D341Med (cell line): ENCODE data around the gene STYK1.
"Not testable (repeated sequence)": the region's sequence is repeated elsewhere in the genome, so short reads cannot be mapped to it uniquely, and the experiment has no call there.

ENCODE experiments used
- DNase-seq: peaks from one replicate; pipeline ENCODE4 v3.0.0; 2012; ENCODE audit warnings: low spot score

The STYK1 gene

GRCh38 chr12:10620078-10620779, 53.6 kb downstream of the STYK1 start:
- DNase-seq, result no peak

- no peak for DNase-seq
Observed at GRCh38 chr12:10618338-10618987, 55.4 kb downstream of the STYK1 start.

- no peak for DNase-seq
Observed at GRCh38 chr12:10617863-10618262, 56.0 kb downstream of the STYK1 start.

- no peak for DNase-seq
Observed at GRCh38 chr12:10615532-10615931, 58.3 kb downstream of the STYK1 start.

- DNase-seq, result no peak
Observed at GRCh38 chr12:10614056-10614370, 59.8 kb downstream of the STYK1 start.

GRCh38 chr12:10613349-10614055, 60.4 kb downstream of the STYK1 start, which contains the start of gene MAGOHB:
MAGOHB (minus strand) TSS chr12:10613609; CDS start chr12:10613532, 77 bp downstream.
- DNase-seq, result peak; percentile 93

- no peak for DNase-seq
Observed at GRCh38 chr12:10612984-10613348, 60.9 kb downstream of the STYK1 start.

GRCh38 chr12:10612110-10612509, 61.7 kb downstream of the STYK1 start:
- no peak for DNase-seq

- DNase-seq, result not testable (repeated sequence)
Observed at GRCh38 chr12:10611258-10611657, 62.6 kb downstream of the STYK1 start.

DNA sequence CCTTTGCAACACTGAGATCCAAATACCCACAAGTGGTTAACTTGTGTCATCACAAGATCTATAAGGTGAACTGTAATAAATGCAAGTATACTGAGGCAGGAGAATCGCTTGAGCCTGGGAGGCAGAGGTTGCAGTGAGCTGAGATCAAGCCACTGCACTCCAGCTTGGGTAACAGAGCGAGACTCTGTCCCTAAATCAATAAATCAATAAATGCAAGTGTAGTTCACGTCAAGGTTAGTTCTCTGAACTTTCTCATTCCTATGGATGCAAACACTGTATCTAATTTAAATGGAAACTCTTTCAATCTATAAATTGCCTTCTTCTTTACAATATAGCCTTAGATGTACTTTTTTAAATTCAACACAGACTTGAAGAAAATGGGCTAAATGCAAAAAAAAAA, 63.7 kb downstream of the STYK1 start:
- DNase-seq, result no peak

- peak; percentile 41 for DNase-seq
Observed at GRCh38 chr12:10607885-10608458, 65.9 kb downstream of the STYK1 start.

GRCh38 chr12:10601860-10602259, 72.0 kb downstream of the STYK1 start:
- no peak for DNase-seq

DNA sequence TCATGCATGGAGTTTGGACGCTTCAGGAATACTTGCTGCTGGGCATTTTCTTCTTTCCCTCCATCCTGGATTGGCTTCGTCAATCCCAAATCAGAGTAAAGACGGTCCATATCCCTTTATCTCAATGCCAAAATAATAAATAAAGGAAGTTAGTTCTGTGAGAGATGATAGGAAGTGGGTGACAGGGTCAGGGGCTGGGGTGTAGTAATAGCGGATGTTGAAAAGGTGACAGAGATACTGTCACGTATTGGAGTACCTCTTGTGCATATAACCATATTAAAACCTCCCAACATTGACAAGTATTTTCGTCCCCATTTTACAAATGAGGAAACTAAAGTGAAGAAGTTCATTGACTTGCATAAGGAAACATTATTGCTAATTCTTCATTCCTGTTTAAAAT, 72.9 kb downstream of the STYK1 start:
- DNase-seq, result no peak

DNA sequence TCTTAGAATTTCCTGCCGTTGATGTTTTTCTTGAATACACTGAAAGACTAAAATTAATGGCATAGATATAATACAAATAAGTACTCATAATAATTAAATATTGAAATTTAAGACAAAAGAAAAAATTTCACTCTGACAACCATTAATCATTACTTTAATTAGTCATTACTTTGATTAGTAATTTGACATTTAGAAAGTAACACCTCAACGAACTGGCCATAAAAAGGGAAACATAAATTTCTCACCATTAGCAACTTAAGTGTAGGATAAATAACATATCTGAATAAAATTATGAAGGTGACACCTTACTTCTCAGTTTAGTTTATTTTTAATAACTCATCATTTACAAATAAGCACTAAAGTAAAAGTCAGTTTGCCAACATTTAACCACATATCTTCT, 78.0 kb downstream of the STYK1 start:
- no peak for DNase-seq

GRCh38 chr12:10590966-10591365, 82.9 kb downstream of the STYK1 start:
- DNase-seq, result no peak

GRCh38 chr12:10584415-10584814, 89.4 kb downstream of the STYK1 start:
- DNase-seq, result no peak

- no peak for DNase-seq
Observed at GRCh38 chr12:10582704-10583103, 91.1 kb downstream of the STYK1 start.

GRCh38 chr12:10582133-10582532, 91.7 kb downstream of the STYK1 start:
- DNase-seq, result not testable (repeated sequence)

DNA sequence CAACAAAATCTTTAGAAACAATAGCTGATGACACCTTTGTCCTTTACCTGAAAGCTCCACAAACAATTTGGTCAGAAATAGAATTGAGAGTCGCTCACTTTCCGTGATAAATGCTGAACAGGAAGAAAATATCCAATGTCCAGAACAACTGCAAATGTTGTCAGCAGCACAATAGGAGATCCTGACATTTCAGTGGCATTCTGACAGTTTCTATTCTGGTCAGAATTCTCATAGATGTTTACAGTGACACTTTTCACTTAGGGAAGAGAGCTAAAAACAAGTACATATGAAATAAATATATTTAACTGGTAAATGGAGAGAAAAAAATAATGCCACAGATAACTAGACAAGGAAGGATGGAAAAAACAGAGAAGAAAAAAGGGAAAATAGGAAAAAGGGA, 99.5 kb downstream of the STYK1 start:
- no peak for DNase-seq

DNA sequence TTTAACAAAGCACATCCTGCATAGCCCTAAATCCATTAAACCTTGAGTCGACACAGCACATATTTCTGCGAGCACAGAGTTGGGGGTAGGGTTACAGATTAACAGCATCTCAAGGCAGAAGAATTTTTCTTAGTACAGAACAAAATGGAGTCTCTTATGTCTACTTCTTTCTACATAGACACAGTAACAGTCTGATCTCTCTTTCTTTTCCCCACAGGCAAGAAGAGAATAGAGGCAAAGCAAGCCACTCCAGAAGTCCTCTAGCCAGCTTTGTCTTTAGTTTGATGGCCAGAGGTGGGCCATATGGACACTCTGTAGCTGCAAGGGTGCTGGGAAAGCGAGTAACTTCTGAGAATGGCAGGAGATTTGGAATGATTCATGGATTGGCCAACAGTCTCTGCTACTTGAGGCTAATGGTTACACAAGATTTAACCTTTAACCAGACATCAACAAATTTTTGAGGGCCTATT, 101.8 kb downstream of the STYK1 start:
- not testable (repeated sequence) for DNase-seq

DNA sequence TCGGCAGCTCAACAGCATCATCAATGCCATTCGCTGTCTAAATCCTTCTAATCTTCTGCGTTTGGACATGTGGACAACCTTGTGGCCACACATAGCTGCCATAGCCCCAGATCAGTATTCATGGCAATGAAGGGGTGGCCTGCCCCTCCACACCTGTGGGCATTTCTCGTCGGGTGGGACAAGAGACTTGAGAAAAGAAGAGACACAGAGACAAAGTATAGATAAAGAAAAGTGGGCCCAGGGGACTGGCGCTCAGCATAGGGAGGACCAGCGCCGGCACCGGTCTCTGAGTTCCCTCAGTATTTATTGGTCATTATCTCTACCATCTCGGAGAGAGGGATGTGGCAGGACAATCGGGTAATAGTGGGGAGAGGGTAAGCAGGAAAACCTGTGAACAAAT, 102.7 kb downstream of the STYK1 start:
- DNase-seq, result no peak
